C4-2B (cell line): ENCODE data around the gene DGKD.

ENCODE experiments used
- H3K27ac ChIP-seq: fragments of 450-650 bp; 2 replicates; pipeline ENCODE4 v1.5.1; 2017
- CTCF ChIP-seq: fragments of 450-650 bp; conservative IDR thresholded peaks from 2 replicates; pipeline ENCODE4 v1.5.1; 2017; ENCODE audit warnings: mild to moderate bottlenecking
- ZFX ChIP-seq: fragments of 450-650 bp; IDR thresholded peaks from 2 replicates; pipeline ENCODE4 v1.6.1; 2017

Gene DGKD

GRCh38 chr2:233418761-233419546 lies 64.7 kb downstream of the DGKD start:
- H3K27ac ChIP-seq = no peak overlapping the region
- TF ChIP-seq CTCF = no peak
- no peak for TF ChIP-seq ZFX

GRCh38 chr2:233419602-233420391 lies 65.5 kb downstream of the DGKD start:
- no peak for TF ChIP-seq ZFX
- no peak for TF ChIP-seq CTCF
- peak overlapping the region; percentile 10 for H3K27ac ChIP-seq

- no peak overlapping the region for H3K27ac ChIP-seq
- TF ChIP-seq CTCF = no peak
- no peak for TF ChIP-seq ZFX
These were observed 67.0 kb downstream of the DGKD start for GRCh38 chr2:233421091-233421816.

GRCh38 chr2:233422050-233422639 lies 67.9 kb downstream of the DGKD start:
- no peak overlapping the region for H3K27ac ChIP-seq
- TF ChIP-seq ZFX (no peak), CTCF (no peak)

GRCh38 chr2:233422649-233423551 lies 68.6 kb downstream of the DGKD start:
- H3K27ac ChIP-seq = no peak overlapping the region; the same call in 1 of the 2 replicates
- no peak for TF ChIP-seq ZFX
- TF ChIP-seq CTCF = no peak

GRCh38 chr2:233423552-233423860 lies 69.2 kb downstream of the DGKD start:
- no peak for TF ChIP-seq ZFX
- TF ChIP-seq CTCF = no peak
- H3K27ac ChIP-seq = peak overlapping the region; percentile 78
